AG09319 (cell line): ENCODE results near the gene ADGRD2.

Experiments used
- DNase-seq: peaks from one replicate; pipeline ENCODE4 v3.0.0-alpha.2; 2010; ENCODE audit warnings: low read depth; ENCODE audit errors: extremely low read depth
- CTCF ChIP-seq: IDR thresholded peaks from 2 replicates; pipeline ENCODE4 v1.5.1; 2011; ENCODE audit warnings: low read depth, mild to moderate bottlenecking, inconsistent platforms, low read length, moderate library complexity

ADGRD2 gene

DNA sequence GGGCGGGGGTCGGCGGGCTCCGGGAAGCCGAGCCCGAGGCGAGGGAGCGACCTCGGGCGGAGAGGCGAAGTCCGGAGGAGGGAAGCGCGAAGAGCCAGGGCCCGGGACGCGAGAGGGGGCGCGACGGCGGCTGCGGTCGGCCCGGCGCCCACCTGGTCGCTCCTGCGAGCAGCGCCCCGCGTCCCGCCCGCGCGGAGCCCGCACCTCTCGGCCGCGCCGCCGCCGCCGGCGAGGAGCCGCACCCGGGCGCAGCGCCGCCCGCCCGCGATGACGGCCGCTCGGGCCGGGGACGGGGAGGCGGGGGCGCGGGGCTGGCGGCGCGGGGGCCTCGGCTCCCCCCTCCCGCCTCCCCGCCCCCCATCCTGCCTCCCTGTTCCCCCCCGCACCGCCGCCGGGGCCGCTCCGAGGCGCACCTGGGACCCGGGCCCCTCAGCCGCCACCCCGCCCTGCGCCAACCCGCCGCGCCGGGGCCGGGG is 54.3 kb downstream of the ADGRD2 start:
- no peak for TF ChIP-seq CTCF
- DNase-seq: no peak

GRCh38 chr9:124505006-124505900 is 55.0 kb downstream of the ADGRD2 start:
- no peak for DNase-seq
- TF ChIP-seq CTCF: no peak

DNA sequence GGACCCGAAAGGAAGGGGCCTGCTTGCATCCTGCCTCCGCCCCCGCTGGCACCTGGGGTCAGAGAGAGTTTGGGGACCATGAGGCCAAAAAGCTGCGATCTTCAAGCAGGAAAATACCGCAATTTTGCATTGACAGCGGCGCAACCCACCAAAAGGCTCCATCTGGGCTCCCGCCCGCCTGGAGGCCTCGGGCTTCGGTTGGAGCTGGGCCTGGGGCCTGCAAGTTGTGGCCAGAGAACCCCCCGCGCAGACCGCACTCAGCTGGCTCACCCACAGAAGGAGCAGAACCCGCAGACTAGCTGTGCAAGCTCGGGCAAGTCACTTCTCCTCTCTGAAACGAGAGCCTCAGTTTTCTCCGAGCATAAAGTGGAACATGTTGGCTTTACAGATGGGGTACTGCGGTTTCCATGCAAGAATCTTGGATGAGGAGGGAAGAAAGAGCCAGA is 55.7 kb downstream of the ADGRD2 start:
- TF ChIP-seq CTCF: no peak
- no peak for DNase-seq

DNA sequence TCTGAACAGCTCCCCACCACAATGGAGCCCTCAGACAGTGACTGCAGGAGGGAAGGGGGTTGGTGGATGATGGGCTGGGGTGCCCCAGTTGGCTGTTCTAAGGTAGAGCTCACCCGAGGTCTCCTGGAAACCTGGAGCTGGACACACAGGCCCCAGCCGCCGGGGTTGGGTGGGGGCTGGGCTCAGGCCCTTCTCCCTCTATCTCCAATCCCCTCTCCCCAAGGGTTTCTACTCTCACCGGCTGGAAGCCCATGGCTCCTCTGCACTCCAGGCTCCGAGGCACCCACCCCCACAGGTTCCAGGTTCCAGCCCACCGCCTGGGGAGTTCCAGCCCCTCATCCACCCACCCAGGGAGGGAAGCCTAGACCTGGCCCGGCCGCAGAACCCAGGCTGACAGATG is 56.2 kb downstream of the ADGRD2 start:
- DNase-seq: no peak
- TF ChIP-seq CTCF: no peak

DNA sequence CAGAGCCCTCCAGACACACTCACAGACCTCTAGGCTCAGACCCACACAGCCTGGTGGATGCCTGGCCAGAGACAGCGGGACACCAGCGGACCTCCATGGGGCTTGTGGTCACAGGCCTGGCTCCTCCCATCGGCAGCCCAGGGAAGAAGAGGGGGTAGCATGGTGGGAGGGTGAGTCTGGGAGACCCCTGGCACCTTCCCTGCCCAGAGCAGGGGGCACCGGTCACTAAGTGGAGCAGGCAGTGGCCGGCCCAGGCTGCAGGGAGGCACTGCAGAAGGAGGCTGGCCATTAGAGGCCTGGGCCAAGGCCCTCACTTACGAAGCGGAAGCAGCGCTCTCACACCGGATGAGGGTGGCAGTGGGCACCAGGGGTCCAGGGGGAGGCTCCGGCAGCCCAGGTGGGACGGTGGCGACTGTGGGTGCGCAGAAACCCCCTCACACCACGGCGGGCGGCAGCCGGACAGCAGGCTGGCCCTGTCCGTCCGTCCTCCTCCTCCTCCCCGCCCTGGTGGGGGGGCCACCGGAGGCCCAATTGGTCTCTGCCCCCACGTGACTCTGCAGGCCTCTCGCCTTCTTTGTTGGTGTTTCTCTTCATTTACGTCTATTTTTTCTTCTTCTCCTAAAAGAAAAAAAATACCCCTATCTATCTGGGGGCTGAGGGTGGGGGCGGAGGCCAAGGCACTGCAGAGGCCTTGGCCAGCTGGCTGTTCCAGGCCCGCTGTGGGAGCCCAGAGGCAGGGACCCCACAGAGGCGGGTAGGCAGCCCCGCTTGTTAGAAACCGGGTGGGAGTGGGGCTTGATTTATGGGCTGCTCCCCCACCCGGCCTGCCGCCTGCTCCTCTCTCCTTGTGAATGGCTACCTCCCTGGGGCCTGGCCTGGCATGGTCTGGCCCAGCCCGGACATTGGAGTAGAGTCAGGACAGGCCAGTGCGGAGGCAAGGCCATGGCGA is 57.0 kb downstream of the ADGRD2 start, which contains the start of gene NR5A1:
TSS of gene NR5A1 (minus strand) at position 469 of the 949 bp plus-strand sequence. CDS start 4,004 bp downstream, outside the sequence.
- DNase-seq: no peak
- no peak for TF ChIP-seq CTCF

- DNase-seq: no peak
- no peak for TF ChIP-seq CTCF
These were observed 57.7 kb downstream of the ADGRD2 start for GRCh38 chr9:124507880-124508423.
